NCI-H774 (cell line): ENCODE measurements around the gene ETNK1.
"Not testable (repeated sequence)": the region's sequence is repeated elsewhere in the genome, so short reads cannot be mapped to it uniquely, and the experiment has no call there.

Experiments
- DNase-seq: peaks from one replicate; lab custom pipeline; 2025; lab: John Stamatoyannopoulos, UW

Gene ETNK1

GRCh38 chr12:22624870-22625761 is at the start of gene ETNK1:
ETNK1 (plus strand) TSS chr12:22625171; CDS start chr12:22625431, 260 bp downstream.
- peak; percentile 92 for DNase-seq

- DNase-seq, result no peak
Measured at GRCh38 chr12:22576065-22576464, 48.9 kb upstream of the ETNK1 start.

GRCh38 chr12:22576473-22576872 is 48.5 kb upstream of the ETNK1 start:
- DNase-seq, result no peak

GRCh38 chr12:22577667-22578066 is 47.3 kb upstream of the ETNK1 start:
- no peak for DNase-seq

- DNase-seq, result no peak
Measured at GRCh38 chr12:22578328-22578727, 46.6 kb upstream of the ETNK1 start.

- DNase-seq, result peak; percentile 91
Measured at GRCh38 chr12:22588817-22589216, 36.2 kb upstream of the ETNK1 start.

- no peak for DNase-seq
Measured at GRCh38 chr12:22593864-22594263, 31.1 kb upstream of the ETNK1 start.

GRCh38 chr12:22597539-22597938 is 27.4 kb upstream of the ETNK1 start:
- not testable (repeated sequence) for DNase-seq

- no peak for DNase-seq
Measured at GRCh38 chr12:22598141-22598762, 26.7 kb upstream of the ETNK1 start.

GRCh38 chr12:22598763-22599161 is 26.2 kb upstream of the ETNK1 start:
- DNase-seq, result no peak

- no peak for DNase-seq
Measured at GRCh38 chr12:22600181-22600580, 24.8 kb upstream of the ETNK1 start.

- DNase-seq, result no peak
Measured at GRCh38 chr12:22609501-22609900, 15.5 kb upstream of the ETNK1 start.

GRCh38 chr12:22610131-22610530 is 14.8 kb upstream of the ETNK1 start:
- no peak for DNase-seq

GRCh38 chr12:22612822-22613221 is 12.1 kb upstream of the ETNK1 start:
- DNase-seq, result not testable (repeated sequence)

- DNase-seq, result no peak
Measured at GRCh38 chr12:22615963-22616501, 8.9 kb upstream of the ETNK1 start.

GRCh38 chr12:22617630-22618029 is 7.3 kb upstream of the ETNK1 start:
- DNase-seq, result no peak

- DNase-seq, result no peak
Measured at GRCh38 chr12:22624548-22624869, 462 bp upstream of the ETNK1 start.

GRCh38 chr12:22625762-22626294 is 857 bp downstream of the ETNK1 start:
- no peak for DNase-seq

- no peak for DNase-seq
Measured at GRCh38 chr12:22626406-22626805, 1.4 kb downstream of the ETNK1 start.

- no peak for DNase-seq
Measured at GRCh38 chr12:22627371-22627770, 2.4 kb downstream of the ETNK1 start.

GRCh38 chr12:22628228-22628627 is 3.3 kb downstream of the ETNK1 start:
- DNase-seq, result no peak

- no peak for DNase-seq
Measured at GRCh38 chr12:22631863-22632463, 7.0 kb downstream of the ETNK1 start.

- no peak for DNase-seq
Measured at GRCh38 chr12:22634883-22635282, 9.9 kb downstream of the ETNK1 start.
